Activated CD8-positive, alpha-beta memory T cell treated with anti-CD3 and anti-CD28 coated beads for 36 hours (primary cell): ENCODE measurements around the gene HRH1. TPM values are rescaled to one million over a fixed set of nuclear protein-coding genes. Genes with fewer than 3 reads are reported as not detected.
"Not testable (repeated sequence)": the region's sequence is repeated elsewhere in the genome, so short reads cannot be mapped to it uniquely, and the experiment has no call there.

Experiments used
- CTCF ChIA-PET: fragments of 350-600 bp; sonication (Branson Sonifier 250); formaldehyde crosslinking; loops from one replicate; lab custom pipeline; 2021; ENCODE audit warnings: antibody characterized with exemption; lab: Charles Lee
- POLR2A ChIA-PET: fragments of 350-600 bp; sonication (Branson Sonifier 250); formaldehyde crosslinking; loops from one replicate; lab custom pipeline; 2021; ENCODE audit warnings: antibody characterized with exemption; lab: Charles Lee
- total RNA-seq, 2 experiments: library from RNA; stranded (reverse); gene quantifications; one replicate each; pipeline ENCODE4 v1.2.3, GENCODE V29; 2021

The HRH1 gene
- total RNA-seq, 2 experiments from 2014 or later, result 0.27 to 0.46 TPM

- ChIA-PET POLR2A (no interaction called here), CTCF (no interaction called here)
These were observed 97.5 kb downstream of the HRH1 start for GRCh38 chr3:11251807-11252176.

GRCh38 chr3:11254876-11255275 lies 100.6 kb downstream of the HRH1 start:
- CTCF ChIA-PET, result no interaction called here
- POLR2A ChIA-PET, result no interaction called here

GRCh38 chr3:11255537-11255936 lies 101.2 kb downstream of the HRH1 start:
- CTCF ChIA-PET, POLR2A ChIA-PET: not testable (repeated sequence)

GRCh38 chr3:11258958-11259357 lies 104.7 kb downstream of the HRH1 start:
- ChIA-PET POLR2A (interaction anchor here (1.2 kb wide), 1 partner anchor 13 kb away, joined by 3 read pairs; the partner anchor contains the start of gene ATG7), CTCF (no interaction called here)

- ChIA-PET CTCF (interaction anchor here (1.1 kb wide), 1 partner anchor 12 kb away, joined by 4 read pairs; the partner anchor contains the start of gene ATG7), POLR2A (no interaction called here)
These were observed 106.2 kb downstream of the HRH1 start for GRCh38 chr3:11260460-11260859.

GRCh38 chr3:11269007-11269406 lies 114.7 kb downstream of the HRH1 start:
- CTCF ChIA-PET, result no interaction called here

GRCh38 chr3:11271986-11272904 lies 118.0 kb downstream of the HRH1 start, which contains the start of gene ATG7:
Gene ATG7 (plus strand): TSS chr3:11272397. CDS start chr3:11298696, 26,299 bp downstream.
- POLR2A ChIA-PET, result interaction anchor here (0.5 to 2.6 kb wide), 9 partner anchors 13 to 1196 kb away, joined by 3 to 12 read pairs (median 4); no protein-coding TSS in a partner anchor

More at GRCh38 chr3:11269007-11269406, 114.7 kb downstream of the HRH1 start:
- POLR2A ChIA-PET, result no interaction called here

GRCh38 chr3:11272906-11273574 lies 118.7 kb downstream of the HRH1 start:
- ChIA-PET POLR2A (interaction anchor here (0.5 to 2.6 kb wide), 5 partner anchors 14 to 492 kb away, joined by 3 to 12 read pairs (median 3); no protein-coding TSS in a partner anchor), CTCF (interaction anchor here (0.5 to 1.4 kb wide), 5 partner anchors 15 to 36 kb away, joined by 3 to 5 read pairs (median 3); no protein-coding TSS in a partner anchor)

More at GRCh38 chr3:11271986-11272904, 118.0 kb downstream of the HRH1 start, which contains the start of gene ATG7:
- CTCF ChIA-PET, result interaction anchor here (0.8 to 1.5 kb wide), 9 partner anchors 11 to 184 kb away, joined by 3 to 5 read pairs (median 3); no protein-coding TSS in a partner anchor

- ChIA-PET POLR2A (interaction anchor here (0.6 to 2.6 kb wide), 2 partner anchors 17 to 41 kb away, joined by 3 to 12 read pairs; no protein-coding TSS in a partner anchor), CTCF (interaction anchor here (1.0 kb wide), 1 partner anchor 17 kb away, joined by 3 read pairs; no protein-coding TSS in a partner anchor)
These were observed 119.6 kb downstream of the HRH1 start for GRCh38 chr3:11273891-11274291.

GRCh38 chr3:11274566-11275142 lies 120.4 kb downstream of the HRH1 start:
- POLR2A ChIA-PET, result no interaction called here
- CTCF ChIA-PET, result interaction anchor here (1.0 kb wide), 1 partner anchor 16 kb away, joined by 3 read pairs; no protein-coding TSS in a partner anchor

- ChIA-PET CTCF (no interaction called here), POLR2A (no interaction called here)
These were observed 121.6 kb downstream of the HRH1 start for GRCh38 chr3:11275926-11276325.

GRCh38 chr3:11276901-11277300 lies 122.6 kb downstream of the HRH1 start:
- CTCF ChIA-PET, result no interaction called here

GRCh38 chr3:11282250-11283138 lies 128.2 kb downstream of the HRH1 start:
- ChIA-PET CTCF (interaction anchor here (2.1 kb wide), 1 partner anchor 53 kb away, joined by 5 read pairs; no protein-coding TSS in a partner anchor), POLR2A (no interaction called here)

More at GRCh38 chr3:11276901-11277300, 122.6 kb downstream of the HRH1 start:
- POLR2A ChIA-PET, result interaction anchor here (0.6 kb wide), 1 partner anchor 433 kb away, joined by 3 read pairs; no protein-coding TSS in a partner anchor

- ChIA-PET POLR2A (no interaction called here), CTCF (interaction anchor here (2.1 kb wide), 1 partner anchor 52 kb away, joined by 5 read pairs; no protein-coding TSS in a partner anchor)
These were observed 128.8 kb downstream of the HRH1 start for GRCh38 chr3:11283139-11283475.

GRCh38 chr3:11284011-11284410 lies 129.7 kb downstream of the HRH1 start:
- ChIA-PET POLR2A (no interaction called here), CTCF (no interaction called here)

GRCh38 chr3:11285471-11285870 lies 131.2 kb downstream of the HRH1 start:
- ChIA-PET CTCF (no interaction called here), POLR2A (no interaction called here)

- POLR2A ChIA-PET, result no interaction called here
- CTCF ChIA-PET, result no interaction called here
These were observed 133.1 kb downstream of the HRH1 start for GRCh38 chr3:11287404-11287803.

- POLR2A ChIA-PET, result no interaction called here
These were observed 133.8 kb downstream of the HRH1 start for GRCh38 chr3:11288021-11288491.

More at GRCh38 chr3:11288021-11288491, 133.8 kb downstream of the HRH1 start:
- CTCF ChIA-PET, result interaction anchor here (1.2 to 1.4 kb wide), 2 partner anchors 9 to 19 kb away, joined by 3 to 5 read pairs; no protein-coding TSS in a partner anchor
